H9 (cell line): Measurements from ENCODE around the gene ABCB8. TPM values are rescaled to one million over a fixed set of nuclear protein-coding genes. Genes with fewer than 3 reads are reported as not detected.

Experiments used
- DNase-seq: peaks from one replicate; pipeline ENCODE4 v3.0.0-alpha.2; 2017
- H2AFZ ChIP-seq: one replicate; pipeline ENCODE4 v1.6.1; 2013; ENCODE audit warnings: mild to moderate bottlenecking, low read length, control low read depth, moderate library complexity
- H2AK5ac ChIP-seq: 2 replicates; pipeline ENCODE4 v1.6.1; 2013; ENCODE audit warnings: low read length, control low read depth, mixed read lengths; ENCODE audit not compliant: insufficient read length
- H2BK120ac ChIP-seq: one replicate; pipeline ENCODE4 v1.6.1; 2013; ENCODE audit warnings: low read depth, mild to moderate bottlenecking, low read length, control low read depth, inconsistent platforms; ENCODE audit not compliant: poor library complexity, severe bottlenecking
- H2BK12ac ChIP-seq: 2 replicates; pipeline ENCODE4 v1.6.1; 2013; ENCODE audit warnings: low read length, control low read depth, mixed read lengths, low read depth; ENCODE audit not compliant: insufficient read length
- H2BK15ac ChIP-seq: 2 replicates; pipeline ENCODE4 v1.6.1; 2013; ENCODE audit warnings: low read depth, low read length, control low read depth
- H2BK20ac ChIP-seq: one replicate; pipeline ENCODE4 v1.6.1; 2013; ENCODE audit warnings: low read depth, mild to moderate bottlenecking, low read length, control low read depth, inconsistent platforms; ENCODE audit not compliant: poor library complexity, severe bottlenecking
- H2BK5ac ChIP-seq: 2 replicates; pipeline ENCODE4 v1.6.1; 2013; ENCODE audit warnings: low read length, control low read depth, mixed read lengths; ENCODE audit not compliant: insufficient read length
- H3K14ac ChIP-seq: 2 replicates; pipeline ENCODE4 v1.6.1; 2013; ENCODE audit warnings: low read length, control low read depth; ENCODE audit not compliant: insufficient read depth
- H3K18ac ChIP-seq: 2 replicates; pipeline ENCODE4 v1.6.1; 2013; ENCODE audit warnings: low read depth, mild to moderate bottlenecking, mixed read lengths, low read length, control low read depth; ENCODE audit not compliant: insufficient read length
- H3K23ac ChIP-seq: 2 replicates; pipeline ENCODE4 v1.6.1; 2013; ENCODE audit warnings: low read length, control low read depth, mixed read lengths, low read depth; ENCODE audit not compliant: insufficient read length
- H3K23me2 ChIP-seq: 2 replicates; pipeline ENCODE4 v1.6.1; 2013; ENCODE audit warnings: low read depth, mild to moderate bottlenecking, mixed read lengths, low read length, control low read depth; ENCODE audit not compliant: insufficient read length, poor library complexity, severe bottlenecking
- H3K27ac ChIP-seq: 2 replicates; pipeline ENCODE4 v1.5.1; 2013; ENCODE audit warnings: low read length, control low read depth, mixed read lengths, low read depth; ENCODE audit not compliant: insufficient read length
- H3K27me3 ChIP-seq: 2 replicates; pipeline ENCODE4 v1.6.1; 2013; ENCODE audit warnings: low read length, control low read depth, inconsistent platforms; ENCODE audit not compliant: insufficient read depth
- H3K4ac ChIP-seq: 2 replicates; pipeline ENCODE4 v1.6.1; 2013; ENCODE audit warnings: low read depth, mild to moderate bottlenecking, control low read depth, inconsistent platforms, low read length, moderate library complexity
- H3K4me1 ChIP-seq: 2 replicates; pipeline ENCODE4 v1.6.1; 2013; ENCODE audit warnings: low read length, control low read depth, inconsistent platforms; ENCODE audit not compliant: insufficient read depth
- H3K4me2 ChIP-seq: 2 replicates; pipeline ENCODE4 v1.6.1; 2013; ENCODE audit warnings: low read length, control low read depth, mixed read lengths; ENCODE audit not compliant: insufficient read length, insufficient read depth
- H3K56ac ChIP-seq: 2 replicates; pipeline ENCODE4 v1.6.1; 2013; ENCODE audit warnings: low read depth, mild to moderate bottlenecking, mixed read lengths, low read length, control low read depth; ENCODE audit not compliant: insufficient read length
- H3K79me1 ChIP-seq: 2 replicates; pipeline ENCODE4 v1.6.1; 2013; ENCODE audit warnings: low read depth, mild to moderate bottlenecking, moderate library complexity, low read length, control low read depth, inconsistent platforms; ENCODE audit not compliant: insufficient read depth, poor library complexity, severe bottlenecking
- H3K79me2 ChIP-seq: 2 replicates; pipeline ENCODE4 v1.6.1; 2013; ENCODE audit warnings: low read length, control low read depth, inconsistent platforms; ENCODE audit not compliant: insufficient read depth
- H3K9ac ChIP-seq: 2 replicates; pipeline ENCODE4 v1.6.1; 2013; ENCODE audit warnings: low read length, control low read depth, mixed read lengths; ENCODE audit not compliant: insufficient read length; ENCODE audit errors: extremely low read depth
- H3K9me3 ChIP-seq: one replicate; pipeline ENCODE4 v1.6.1; 2013; ENCODE audit warnings: low read depth, low read length, inconsistent platforms; ENCODE audit not compliant: control insufficient read depth
- H3T11ph ChIP-seq: one replicate; pipeline ENCODE4 v1.6.1; 2013; ENCODE audit warnings: mild to moderate bottlenecking, low read length, control low read depth, inconsistent platforms
- H4K20me1 ChIP-seq: one replicate; pipeline ENCODE4 v1.6.1; 2013; ENCODE audit not compliant: control insufficient read depth, insufficient read length, insufficient read depth
- H4K5ac ChIP-seq: 2 replicates; pipeline ENCODE4 v1.6.1; 2013; ENCODE audit warnings: low read depth, mild to moderate bottlenecking, mixed read lengths, low read length, control low read depth; ENCODE audit not compliant: insufficient read length
- H4K8ac ChIP-seq: replicated peaks from 2 replicates; pipeline ENCODE4 v1.6.1; 2013; ENCODE audit warnings: low read length, control low read depth, mixed read lengths, low read depth; ENCODE audit not compliant: insufficient read length
- H4K91ac ChIP-seq: 2 replicates; pipeline ENCODE4 v1.6.1; 2013; ENCODE audit warnings: low read depth, mild to moderate bottlenecking, moderate library complexity, mixed read lengths, low read length, control low read depth; ENCODE audit not compliant: insufficient read length
- H3K27ac Mint-ChIP-seq, 3 experiments: 2 replicates in 2 of 3; 3 replicates in 1 of 3; pipeline ENCODE4 v1.8.0; 2020 to 2021; ENCODE audit warnings: mixed read lengths in 3 of 3, mild to moderate bottlenecking in 1 of 3, moderate library complexity in 1 of 3
- H3K27me3 Mint-ChIP-seq: 2 replicates; pipeline ENCODE4 v1.8.0; 2021; ENCODE audit warnings: low read depth, mild to moderate bottlenecking, moderate library complexity, mixed read lengths
- H3K36me3 Mint-ChIP-seq, 3 experiments: 2 replicates in 2 of 3; 3 replicates in 1 of 3; pipeline ENCODE4 v1.8.0; 2020 to 2021; ENCODE audit warnings: low read depth in 3 of 3, mixed read lengths in 3 of 3; ENCODE audit not compliant: insufficient read depth in 1 of 3
- H3K4me1 Mint-ChIP-seq, 2 experiments: 2 replicates each; pipeline ENCODE4 v1.8.0; 2020; ENCODE audit warnings: mixed read lengths in 2 of 2
- H3K4me3 Mint-ChIP-seq, 2 experiments: 2 replicates in 1 of 2; 3 replicates in 1 of 2; pipeline ENCODE4 v1.8.0; 2020 to 2021; ENCODE audit warnings: mild to moderate bottlenecking in 2 of 2, mixed read lengths in 2 of 2, moderate library complexity in 1 of 2
- H3K9me3 Mint-ChIP-seq, 2 experiments: 2 replicates in 1 of 2; 3 replicates in 1 of 2; pipeline ENCODE4 v1.8.0; 2020; ENCODE audit warnings: mild to moderate bottlenecking in 2 of 2, mixed read lengths in 2 of 2, moderate library complexity in 1 of 2
- WGBS: extraction: QIAGEN DNeasy Blood & Tissue Kit; methylation state at CpG from one replicate; pipeline ENCODE4 v1.1.7; 2013; ENCODE audit warnings: missing lambda C conversion rate, low lambda C conversion rate, mixed read lengths; ENCODE audit not compliant: insufficient read length; ENCODE audit errors: extremely low coverage; 5-methylcytosine and 5-hydroxymethylcytosine counted together
- total RNA-seq: library from RNA; stranded (reverse); gene quantifications from 2 replicates; pipeline ENCODE4 v1.2.1, GENCODE V29; 2021
- TF ChIP-seq, protein P1 (sequence below): fragments of 200-600 bp; sonication (generic); conservative IDR thresholded peaks from 3 replicates; pipeline ENCODE4 v1.8.0; 2021; ENCODE audit warnings: antibody characterized with exemption, mild to moderate bottlenecking

The ABCB8 gene
- total RNA-seq, 1 experiment from 2014 or later, result 22.1 TPM

DNA sequence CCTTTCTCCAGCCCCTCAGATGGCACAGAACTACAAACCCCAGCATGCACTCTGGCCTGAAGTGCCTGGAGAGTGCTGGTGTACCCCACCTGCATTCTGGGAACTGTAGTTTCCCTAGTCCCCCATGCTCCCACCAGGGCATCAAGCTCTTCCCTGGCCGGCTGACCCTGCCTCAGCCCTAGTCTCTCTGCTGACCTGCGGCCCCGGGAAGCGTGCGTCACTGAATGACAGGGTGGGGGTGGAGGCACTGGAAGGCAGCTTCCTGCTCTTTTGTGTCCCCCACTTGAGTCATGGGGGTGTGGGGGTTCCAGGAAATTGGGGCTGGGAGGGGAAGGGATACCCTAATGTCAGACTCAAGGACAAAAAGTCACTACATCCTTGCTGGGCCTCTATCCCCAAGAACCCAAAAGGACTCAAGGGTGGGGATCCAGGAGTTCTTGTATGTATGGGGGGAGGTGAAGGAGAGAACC lies 35.4 kb upstream of the ABCB8 start:
- Mint-ChIP-seq H3K27me3 (peaks cover 21% of the 10 kb centered on the region), H3K36me3 (peaks cover 0 to 12% (median 5%) of the 10 kb centered on the region in 3 experiments; a peak in 4 of 7 replicates), H3K4me1 (peaks cover 9 to 39% of the 10 kb centered on the region in 2 experiments), H3K9me3 (peaks cover 9 to 15% of the 10 kb centered on the region in 2 experiments), H3K27ac (peak overlapping the region in 1 of 3 experiments; percentile 91; a peak in 3 of 7 replicates), H3K4me3 (peak overlapping the region in 1 of 2 experiments; percentile 50; a peak in 1 of 5 replicates)
- TF ChIP-seq, protein P1, sequence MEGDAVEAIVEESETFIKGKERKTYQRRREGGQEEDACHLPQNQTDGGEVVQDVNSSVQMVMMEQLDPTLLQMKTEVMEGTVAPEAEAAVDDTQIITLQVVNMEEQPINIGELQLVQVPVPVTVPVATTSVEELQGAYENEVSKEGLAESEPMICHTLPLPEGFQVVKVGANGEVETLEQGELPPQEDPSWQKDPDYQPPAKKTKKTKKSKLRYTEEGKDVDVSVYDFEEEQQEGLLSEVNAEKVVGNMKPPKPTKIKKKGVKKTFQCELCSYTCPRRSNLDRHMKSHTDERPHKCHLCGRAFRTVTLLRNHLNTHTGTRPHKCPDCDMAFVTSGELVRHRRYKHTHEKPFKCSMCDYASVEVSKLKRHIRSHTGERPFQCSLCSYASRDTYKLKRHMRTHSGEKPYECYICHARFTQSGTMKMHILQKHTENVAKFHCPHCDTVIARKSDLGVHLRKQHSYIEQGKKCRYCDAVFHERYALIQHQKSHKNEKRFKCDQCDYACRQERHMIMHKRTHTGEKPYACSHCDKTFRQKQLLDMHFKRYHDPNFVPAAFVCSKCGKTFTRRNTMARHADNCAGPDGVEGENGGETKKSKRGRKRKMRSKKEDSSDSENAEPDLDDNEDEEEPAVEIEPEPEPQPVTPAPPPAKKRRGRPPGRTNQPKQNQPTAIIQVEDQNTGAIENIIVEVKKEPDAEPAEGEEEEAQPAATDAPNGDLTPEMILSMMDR, result no peak
- no peak overlapping the region for H2BK15ac ChIP-seq
- H4K20me1 ChIP-seq, result no peaks in the 10 kb centered on the region
- no peaks in the 10 kb centered on the region for H3K79me2 ChIP-seq
- no peaks in the 10 kb centered on the region; the same call in 1 of the 2 replicates for H3K27me3 ChIP-seq
- no peak overlapping the region for H3K4me2 ChIP-seq
- H2BK20ac ChIP-seq, result no peak overlapping the region
- no peak overlapping the region for H2AFZ ChIP-seq
- H3K4ac ChIP-seq, result no peak overlapping the region
- DNase-seq, result peak; percentile 91
- H3K9ac ChIP-seq, result no peak overlapping the region
- H4K8ac ChIP-seq, result no peak overlapping the region
- H4K91ac ChIP-seq, result no peak overlapping the region
- no peak overlapping the region for H2BK5ac ChIP-seq
- no peaks in the 10 kb centered on the region; the same call in 1 of the 2 replicates for H3K4me1 ChIP-seq
- no peaks in the 10 kb centered on the region for H3K79me1 ChIP-seq
- no peak overlapping the region for H3K23ac ChIP-seq
- no CpG with 5 or more reads among the region's 5 CpGs for WGBS
- no peak overlapping the region for H3T11ph ChIP-seq
- no peak overlapping the region for H3K14ac ChIP-seq
- H4K5ac ChIP-seq, result no peak overlapping the region
- no peaks in the 10 kb centered on the region for H3K23me2 ChIP-seq
- no peak overlapping the region for H2AK5ac ChIP-seq
- H2BK120ac ChIP-seq, result no peak overlapping the region
- H3K18ac ChIP-seq, result no peak overlapping the region
- no peak overlapping the region for H2BK12ac ChIP-seq
- no peaks in the 10 kb centered on the region for H3K9me3 ChIP-seq
- no peak overlapping the region for H3K27ac ChIP-seq
- H3K56ac ChIP-seq, result no peak overlapping the region
